ENCODE data around the gene HBZ. TPM values are rescaled to one million over a fixed set of nuclear protein-coding genes. Genes with fewer than 3 reads are reported as not detected.

Gene HBZ
- total and polyA plus RNA-seq, 2 donors (not counting 1 experiment from before 2014, with no cell fraction given), result not detected

- no peak for TF ChIP-seq CTCF (conservative IDR thresholded peaks at IDR 0.05 in 1 of 2, IDR thresholded peaks at IDR 0.05 in 1 of 2; ENCODE audit: low read depth in 1 of 2, low read length in 2 of 2)
- no peak for TF ChIP-seq EZH2 (IDR thresholded peaks at IDR 0.05; ENCODE audit: low read length, missing control alignments)
- Histone ChIP-seq H3K9me3 (ENCODE audit: control insufficient read depth, insufficient read depth, low read depth, low read length) (no peaks in the 10 kb centered on the region), H2AFZ (ENCODE audit: low read length) (no peak overlapping the region), H4K20me1 (ENCODE audit: control insufficient read depth, extremely low read depth, insufficient read depth, low read length) (no peaks in the 10 kb centered on the region), H3K4me3 (replicated peaks in 1 of 4; ENCODE audit: control extremely low read depth in 1 of 4, insufficient read depth in 1 of 4, low read depth in 3 of 4, low read length in 4 of 4) (no peak overlapping the region), H3K27ac (ENCODE audit: insufficient read depth, low read length) (no peak overlapping the region), H3K79me2 (ENCODE audit: control insufficient read depth, insufficient read depth, low read length) (no peaks in the 10 kb centered on the region), H3K27me3 (ENCODE audit: control insufficient read depth, insufficient read depth, low read length) (no peaks in the 10 kb centered on the region), H3K36me3 (ENCODE audit: control insufficient read depth, insufficient read depth, low read length) (peaks cover 9% of the 10 kb centered on the region), H3K9ac (ENCODE audit: insufficient read depth, low read length) (no peak overlapping the region), H3K4me2 (ENCODE audit: extremely low read depth, insufficient read depth, low read length) (no peak overlapping the region), H3K4me1 (ENCODE audit: control insufficient read depth, extremely low read depth, insufficient read depth, low read length) (peaks cover 21% of the 10 kb centered on the region)
- DNase-seq (ENCODE audit: low read depth in 2 of 2), result no peak
These were observed 46.9 kb upstream of the HBZ start for GRCh38 chr16:105521-105920.

- peak; percentile 70 to 88 for DNase-seq (ENCODE audit: low read depth in 2 of 2)
- peaks cover 16% of the 10 kb centered on the region for H3K4me1 ChIP-seq (ENCODE audit: control insufficient read depth, extremely low read depth, insufficient read depth, low read length)
- H4K20me1 ChIP-seq (ENCODE audit: control insufficient read depth, extremely low read depth, insufficient read depth, low read length), result no peaks in the 10 kb centered on the region
- H3K27me3 ChIP-seq (ENCODE audit: control insufficient read depth, insufficient read depth, low read length), result no peaks in the 10 kb centered on the region
- H2AFZ ChIP-seq (ENCODE audit: low read length), result no peak overlapping the region
- no peak overlapping the region for H3K27ac ChIP-seq (ENCODE audit: insufficient read depth, low read length)
- TF ChIP-seq CTCF (conservative IDR thresholded peaks at IDR 0.05 in 1 of 2, IDR thresholded peaks at IDR 0.05 in 1 of 2; ENCODE audit: low read depth in 1 of 2, low read length in 2 of 2), result peak; percentile 81 to 85
- TF ChIP-seq EZH2 (IDR thresholded peaks at IDR 0.05; ENCODE audit: low read length, missing control alignments), result no peak
- H3K4me2 ChIP-seq (ENCODE audit: extremely low read depth, insufficient read depth, low read length), result no peak overlapping the region
- H3K79me2 ChIP-seq (ENCODE audit: control insufficient read depth, insufficient read depth, low read length), result no peaks in the 10 kb centered on the region
- no peak overlapping the region for H3K4me3 ChIP-seq (replicated peaks in 1 of 4; ENCODE audit: control extremely low read depth in 1 of 4, insufficient read depth in 1 of 4, low read depth in 3 of 4, low read length in 4 of 4)
- H3K36me3 ChIP-seq (ENCODE audit: control insufficient read depth, insufficient read depth, low read length), result peaks cover 7% of the 10 kb centered on the region
- H3K9me3 ChIP-seq (ENCODE audit: control insufficient read depth, insufficient read depth, low read depth, low read length), result no peaks in the 10 kb centered on the region
- H3K9ac ChIP-seq (ENCODE audit: insufficient read depth, low read length), result no peak overlapping the region
These were observed 45.7 kb upstream of the HBZ start for GRCh38 chr16:106623-107324.

- Histone ChIP-seq H3K27me3 (ENCODE audit: control insufficient read depth, insufficient read depth, low read length) (no peaks in the 10 kb centered on the region), H3K79me2 (ENCODE audit: control insufficient read depth, insufficient read depth, low read length) (no peaks in the 10 kb centered on the region), H3K4me1 (ENCODE audit: control insufficient read depth, extremely low read depth, insufficient read depth, low read length) (peaks cover 17% of the 10 kb centered on the region), H3K4me2 (ENCODE audit: extremely low read depth, insufficient read depth, low read length) (no peak overlapping the region), H4K20me1 (ENCODE audit: control insufficient read depth, extremely low read depth, insufficient read depth, low read length) (no peaks in the 10 kb centered on the region), H3K9ac (ENCODE audit: insufficient read depth, low read length) (no peak overlapping the region), H3K27ac (ENCODE audit: insufficient read depth, low read length) (no peak overlapping the region), H3K4me3 (replicated peaks in 1 of 4; ENCODE audit: control extremely low read depth in 1 of 4, insufficient read depth in 1 of 4, low read depth in 3 of 4, low read length in 4 of 4) (no peak overlapping the region), H2AFZ (ENCODE audit: low read length) (no peak overlapping the region), H3K9me3 (ENCODE audit: control insufficient read depth, insufficient read depth, low read depth, low read length) (no peaks in the 10 kb centered on the region), H3K36me3 (ENCODE audit: control insufficient read depth, insufficient read depth, low read length) (peaks cover 11% of the 10 kb centered on the region)
- no peak for DNase-seq (ENCODE audit: low read depth in 2 of 2)
- no peak for TF ChIP-seq EZH2 (IDR thresholded peaks at IDR 0.05; ENCODE audit: low read length, missing control alignments)
- TF ChIP-seq CTCF (conservative IDR thresholded peaks at IDR 0.05 in 1 of 2, IDR thresholded peaks at IDR 0.05 in 1 of 2; ENCODE audit: low read depth in 1 of 2, low read length in 2 of 2), result no peak
These were observed 40.1 kb upstream of the HBZ start for GRCh38 chr16:112153-112840.
